Stimulated activated CD4-positive, alpha-beta T cell treated with anti-CD3 and anti-CD28 coated beads, Interleukin-1b, Interleukin-23, amount 100 ng/mL, for 1 hour (primary cell): ENCODE results near the gene MCF2L2.

Source experiments
- DNase-seq, 2 donors: peaks; one replicate each; pipeline ENCODE4 v3.0.0-alpha.2; 2020; ENCODE audit warnings: low read depth in 2 of 2

MCF2L2 gene

DNA sequence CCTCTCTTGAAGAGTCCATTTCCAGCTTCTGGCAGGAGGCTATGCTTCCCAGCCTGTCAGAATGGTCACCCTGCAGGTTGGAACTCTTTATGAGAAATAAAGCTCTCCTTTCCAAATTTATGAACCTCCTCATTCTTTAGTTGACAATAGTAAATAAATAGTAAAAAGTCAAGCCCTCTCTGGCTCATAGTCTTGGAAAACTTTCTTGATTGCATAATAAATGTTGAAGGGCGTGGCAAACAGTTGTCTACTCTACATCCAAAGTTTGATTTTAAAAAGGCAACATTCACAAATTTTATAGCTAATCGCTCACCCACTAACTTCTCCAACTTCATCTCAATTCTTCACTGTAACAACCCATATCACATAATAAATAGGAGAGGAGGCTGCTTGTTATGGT, 58.8 kb downstream of the MCF2L2 start:
- no peak for DNase-seq

GRCh38 chr3:183369117-183369516, 59.3 kb downstream of the MCF2L2 start:
- DNase-seq = no peak

GRCh38 chr3:183360971-183361624, 67.3 kb downstream of the MCF2L2 start:
- DNase-seq = no peak

- no peak for DNase-seq
These were observed 69.4 kb downstream of the MCF2L2 start for GRCh38 chr3:183359036-183359435.

DNA sequence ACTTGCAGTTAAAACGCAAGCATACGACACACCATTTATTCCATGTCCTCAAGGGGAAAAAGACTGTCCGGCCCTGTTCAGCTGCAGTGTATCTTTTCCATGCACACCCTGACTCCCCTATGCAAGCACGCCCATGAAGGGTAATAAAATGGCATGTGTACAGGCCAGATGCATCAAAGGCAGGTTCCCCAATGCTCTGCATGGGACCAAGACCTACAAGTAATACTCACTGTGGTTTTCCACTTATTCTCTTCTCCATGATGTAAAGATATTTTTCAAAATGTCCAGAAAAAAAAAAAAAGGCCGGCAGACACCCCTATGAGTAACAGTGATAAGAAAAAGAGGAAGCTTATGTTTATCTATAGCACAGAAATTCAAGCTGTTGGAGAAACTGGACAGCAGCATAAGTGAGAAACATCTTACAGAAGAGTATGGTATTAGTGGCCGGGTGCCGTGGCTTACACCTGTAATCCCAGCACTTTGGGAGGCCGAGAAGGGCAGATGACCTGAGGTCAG, 70.8 kb downstream of the MCF2L2 start:
- DNase-seq = no peak

- DNase-seq = no peak
These were observed 71.5 kb downstream of the MCF2L2 start for GRCh38 chr3:183356920-183357319.

GRCh38 chr3:183354874-183355273, 73.5 kb downstream of the MCF2L2 start:
- DNase-seq = no peak

DNA sequence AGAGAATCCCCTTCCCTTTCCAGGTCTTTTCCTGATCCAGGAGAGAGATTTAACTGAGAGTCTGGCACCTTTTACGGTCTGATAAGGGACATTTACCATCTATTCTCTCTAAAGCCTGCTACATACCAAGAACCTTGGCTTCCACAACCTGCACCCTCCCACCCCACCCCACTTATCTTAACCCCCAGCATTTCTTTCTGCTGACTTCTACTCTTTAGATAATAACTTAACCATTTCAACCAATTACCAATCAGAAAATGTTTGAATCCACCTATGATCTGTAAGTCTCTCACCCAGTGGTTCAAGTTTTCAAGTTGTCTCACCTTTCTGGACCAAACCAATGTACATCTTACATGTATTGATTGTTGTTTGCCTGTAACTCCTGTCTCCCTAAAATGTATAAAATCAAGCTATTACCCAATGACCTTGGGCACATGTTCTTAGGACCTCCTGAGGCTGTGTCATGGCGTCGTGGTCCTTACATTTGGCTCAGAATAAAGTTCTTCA, 74.0 kb downstream of the MCF2L2 start:
- DNase-seq = no peak

- no peak for DNase-seq
These were observed 75.0 kb downstream of the MCF2L2 start for GRCh38 chr3:183353421-183353820.

DNA sequence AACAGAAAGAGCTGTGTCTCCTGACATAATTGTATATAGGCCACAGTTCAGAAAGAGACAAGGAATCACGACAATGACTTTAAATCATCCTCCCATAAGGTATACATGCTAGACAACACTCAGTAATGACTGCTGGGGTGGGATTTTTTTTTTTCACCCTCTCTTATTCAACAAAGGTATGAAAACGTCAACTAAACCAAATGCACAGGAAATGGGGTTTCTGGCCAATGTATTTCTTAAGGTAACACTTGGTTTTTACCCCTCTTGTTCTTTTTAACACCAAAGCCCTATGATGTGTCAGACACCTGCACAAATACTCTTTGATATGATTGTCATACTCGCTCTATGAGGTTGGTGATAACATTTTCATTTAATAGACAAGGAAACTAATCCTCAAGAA, 78.3 kb downstream of the MCF2L2 start:
- DNase-seq = no peak

GRCh38 chr3:183349421-183350157, 78.8 kb downstream of the MCF2L2 start:
- no peak for DNase-seq

DNA sequence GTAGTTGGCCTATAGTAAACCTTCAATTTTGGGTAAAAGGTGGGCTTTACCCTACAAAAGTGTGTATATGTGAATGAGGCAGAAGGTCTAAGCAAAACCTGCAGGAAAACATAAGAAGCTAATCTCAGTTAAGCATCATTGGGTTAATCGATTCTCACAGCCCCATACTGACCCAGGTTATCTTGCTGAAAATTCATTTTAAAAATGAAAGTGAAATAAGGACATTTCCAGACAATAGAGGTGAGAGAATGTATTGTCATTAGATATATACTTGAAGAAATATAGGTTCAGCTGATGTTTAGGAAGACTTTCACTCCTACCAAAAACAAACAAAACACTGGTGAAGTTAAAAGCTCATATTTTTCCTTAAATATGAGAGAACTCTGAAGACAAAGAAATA, 85.6 kb downstream of the MCF2L2 start:
- DNase-seq = no peak

- DNase-seq = no peak
These were observed 86.7 kb downstream of the MCF2L2 start for GRCh38 chr3:183341545-183342288.

DNA sequence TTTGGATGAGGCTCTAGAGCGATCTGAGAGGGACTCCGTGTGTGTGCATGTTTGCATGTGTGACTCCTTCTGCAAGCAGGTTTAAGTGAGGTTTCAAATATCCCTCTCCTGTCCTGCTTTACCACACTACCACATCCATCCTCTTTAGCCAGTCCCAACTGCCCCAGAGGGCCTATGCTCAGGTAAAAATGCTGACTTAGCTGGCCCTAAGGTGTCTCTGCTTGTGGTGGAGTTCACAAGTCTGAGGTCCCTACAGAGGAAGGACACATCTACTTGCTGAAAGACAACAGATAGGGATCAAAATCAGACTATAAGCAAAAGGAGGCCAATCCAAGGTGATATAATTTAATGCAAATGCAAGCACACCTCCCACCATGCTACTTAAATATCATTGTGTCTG, 88.2 kb downstream of the MCF2L2 start:
- DNase-seq = no peak

DNA sequence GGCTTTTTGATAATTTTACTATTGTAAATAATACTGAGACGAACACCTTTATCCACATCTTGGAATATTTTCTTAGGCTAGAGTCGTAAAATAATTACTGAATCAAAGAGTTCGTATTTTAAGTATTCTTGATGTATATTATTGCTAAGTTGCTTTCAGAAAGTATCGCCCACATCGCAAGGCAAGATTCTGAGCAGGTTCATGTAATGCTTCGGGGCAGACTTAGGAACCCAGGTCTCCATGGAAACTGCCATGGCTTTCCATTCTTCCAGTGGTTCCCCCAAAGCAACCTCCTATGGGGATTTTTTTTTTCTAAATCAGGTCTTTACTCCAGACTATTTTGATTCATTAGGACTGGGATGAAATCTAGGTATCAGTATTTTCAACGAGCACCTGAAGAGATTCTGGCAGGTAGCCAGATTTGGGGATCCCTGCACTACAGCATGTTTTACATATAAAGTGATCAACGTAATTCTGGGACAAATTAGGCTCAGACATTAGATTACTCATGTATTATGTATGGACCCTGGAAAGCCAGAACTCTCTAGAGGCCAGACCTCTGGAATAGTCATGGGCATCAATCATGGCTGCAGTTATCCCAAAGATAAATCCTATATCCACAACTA, 88.8 kb downstream of the MCF2L2 start:
- no peak for DNase-seq

GRCh38 chr3:183338520-183338919, 89.9 kb downstream of the MCF2L2 start:
- no peak for DNase-seq

DNA sequence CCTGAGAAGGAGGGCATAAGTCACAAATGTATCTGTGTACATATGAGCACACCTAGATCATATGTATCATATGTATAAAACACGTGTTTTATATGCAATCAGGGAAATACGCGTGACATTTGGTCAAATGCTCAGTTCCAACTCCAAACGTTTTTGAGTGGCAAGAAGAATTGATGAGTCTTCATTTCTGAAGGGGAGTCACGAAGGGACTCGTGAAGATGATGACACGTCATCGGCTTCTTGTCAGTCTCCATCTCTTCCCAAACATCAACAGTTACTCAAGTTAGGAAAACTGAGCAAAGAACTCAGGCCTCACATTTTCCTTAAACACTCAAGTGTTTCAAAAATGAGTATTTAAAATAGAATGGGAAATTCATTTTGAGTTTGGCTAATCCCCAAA, 95.9 kb downstream of the MCF2L2 start:
- DNase-seq = no peak

DNA sequence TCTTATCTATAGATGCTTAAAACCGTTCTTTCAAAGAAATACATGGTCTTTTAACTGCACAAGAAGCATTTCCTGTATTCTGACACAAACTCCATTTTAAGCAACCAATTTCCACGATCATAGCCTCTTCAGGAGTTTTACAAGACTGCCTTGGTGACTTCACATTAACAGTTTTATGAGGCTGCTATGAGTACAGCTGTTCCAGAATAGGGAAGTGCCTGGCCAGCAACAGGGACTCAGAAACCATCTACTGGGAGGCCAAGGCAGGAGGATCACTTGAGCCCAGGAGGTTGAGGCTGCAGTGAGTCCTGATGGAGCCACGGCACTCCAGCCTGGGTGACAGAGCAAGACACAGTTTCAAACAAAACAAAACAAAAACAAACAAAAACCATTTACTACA, 96.9 kb downstream of the MCF2L2 start:
- no peak for DNase-seq

- DNase-seq = no peak
These were observed 97.5 kb downstream of the MCF2L2 start for GRCh38 chr3:183330881-183331280.

- no peak for DNase-seq
These were observed 98.9 kb downstream of the MCF2L2 start for GRCh38 chr3:183329543-183329942.

DNA sequence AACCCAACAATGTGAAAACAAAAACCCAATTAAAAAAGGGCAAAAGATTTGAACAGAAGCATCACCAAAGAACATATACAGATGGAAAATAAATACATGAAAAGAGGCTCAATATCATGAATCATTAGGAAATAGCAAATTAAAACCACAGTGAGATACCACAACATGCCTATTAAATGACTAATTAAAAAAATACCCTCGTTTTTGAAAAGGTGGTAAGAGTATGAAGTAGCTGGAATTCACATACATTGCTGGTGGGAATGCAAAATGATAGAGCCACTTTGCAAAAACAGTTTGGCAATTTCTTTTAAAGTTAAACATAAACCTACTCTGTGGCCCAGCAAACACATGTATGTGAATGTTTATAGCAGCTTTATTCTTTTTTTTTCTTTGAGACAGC, 99.6 kb downstream of the MCF2L2 start:
- DNase-seq = no peak

- no peak for DNase-seq
These were observed 100.3 kb downstream of the MCF2L2 start for GRCh38 chr3:183328164-183328563.
